ENCODE data around the gene ATP7A. TPM values are rescaled to one million over a fixed set of nuclear protein-coding genes. Genes with fewer than 3 reads are reported as not detected.
"Not testable (repeated sequence)": the region's sequence is repeated elsewhere in the genome, so short reads cannot be mapped to it uniquely, and the experiment has no call there.

ATP7A gene
- total RNA-seq, 1 donor from 2014 or later = 5.1 TPM

DNA sequence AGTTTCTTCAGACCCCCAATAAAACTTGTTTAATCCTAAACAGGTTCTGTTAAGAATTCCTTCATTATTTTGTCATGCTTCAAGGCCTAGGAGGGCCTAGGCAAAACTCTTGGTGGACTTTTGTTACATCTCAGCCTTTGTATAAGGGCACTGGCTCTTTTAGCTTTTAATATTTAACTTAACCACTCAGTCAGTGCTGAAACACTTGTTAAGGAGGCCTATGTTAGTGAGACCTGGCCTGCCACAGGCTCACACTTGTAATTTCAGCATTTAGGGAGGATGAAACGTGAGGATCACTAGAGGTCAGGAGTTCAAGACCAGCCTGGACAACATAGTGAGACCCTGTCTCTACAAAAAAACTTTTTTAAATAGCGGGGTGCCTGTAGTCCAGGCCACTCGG is 160.8 kb downstream of the ATP7A start:
- no peaks in the 10 kb centered on the region for H3K36me3 ChIP-seq
- Mint-ChIP-seq H3K4me1 (no peaks in the 10 kb centered on the region), H3K36me3 (no peaks in the 10 kb centered on the region), H3K27me3 (ENCODE audit: insufficient read depth, low read depth) (no peaks in the 10 kb centered on the region), H3K4me3 (no peak overlapping the region), H3K9me3 (peaks cover 19% of the 10 kb centered on the region), H3K27ac (no peak overlapping the region)
- no peaks in the 10 kb centered on the region for H3K79me2 ChIP-seq (ENCODE audit: low read depth)
- no peaks in the 10 kb centered on the region for H3F3A ChIP-seq (ENCODE audit: low read depth)
- no peak overlapping the region for H3K4me3 ChIP-seq
- DNase-seq (ENCODE audit: low spot score) = no peak
- no peaks in the 10 kb centered on the region for H3K9me3 ChIP-seq (ENCODE audit: low read depth)
- no peak overlapping the region for H3K9ac ChIP-seq
- H3K27me3 ChIP-seq = no peaks in the 10 kb centered on the region
- no peaks in the 10 kb centered on the region for H4K20me1 ChIP-seq (ENCODE audit: low read depth)
- H3K27ac ChIP-seq = no peak overlapping the region
- TF ChIP-seq EZH2phosphoT487 (IDR thresholded peaks at IDR 0.05) = no peak
- TF ChIP-seq, protein P1, sequence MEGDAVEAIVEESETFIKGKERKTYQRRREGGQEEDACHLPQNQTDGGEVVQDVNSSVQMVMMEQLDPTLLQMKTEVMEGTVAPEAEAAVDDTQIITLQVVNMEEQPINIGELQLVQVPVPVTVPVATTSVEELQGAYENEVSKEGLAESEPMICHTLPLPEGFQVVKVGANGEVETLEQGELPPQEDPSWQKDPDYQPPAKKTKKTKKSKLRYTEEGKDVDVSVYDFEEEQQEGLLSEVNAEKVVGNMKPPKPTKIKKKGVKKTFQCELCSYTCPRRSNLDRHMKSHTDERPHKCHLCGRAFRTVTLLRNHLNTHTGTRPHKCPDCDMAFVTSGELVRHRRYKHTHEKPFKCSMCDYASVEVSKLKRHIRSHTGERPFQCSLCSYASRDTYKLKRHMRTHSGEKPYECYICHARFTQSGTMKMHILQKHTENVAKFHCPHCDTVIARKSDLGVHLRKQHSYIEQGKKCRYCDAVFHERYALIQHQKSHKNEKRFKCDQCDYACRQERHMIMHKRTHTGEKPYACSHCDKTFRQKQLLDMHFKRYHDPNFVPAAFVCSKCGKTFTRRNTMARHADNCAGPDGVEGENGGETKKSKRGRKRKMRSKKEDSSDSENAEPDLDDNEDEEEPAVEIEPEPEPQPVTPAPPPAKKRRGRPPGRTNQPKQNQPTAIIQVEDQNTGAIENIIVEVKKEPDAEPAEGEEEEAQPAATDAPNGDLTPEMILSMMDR (IDR thresholded peaks at IDR 0.05) = no peak
- no peak for TF ChIP-seq EZH2 (IDR thresholded peaks at IDR 0.05)
- H3K4me2 ChIP-seq = no peak overlapping the region
- H2AFZ ChIP-seq (replicated peaks) = no peak overlapping the region
- H3K4me1 ChIP-seq = no peaks in the 10 kb centered on the region

DNA sequence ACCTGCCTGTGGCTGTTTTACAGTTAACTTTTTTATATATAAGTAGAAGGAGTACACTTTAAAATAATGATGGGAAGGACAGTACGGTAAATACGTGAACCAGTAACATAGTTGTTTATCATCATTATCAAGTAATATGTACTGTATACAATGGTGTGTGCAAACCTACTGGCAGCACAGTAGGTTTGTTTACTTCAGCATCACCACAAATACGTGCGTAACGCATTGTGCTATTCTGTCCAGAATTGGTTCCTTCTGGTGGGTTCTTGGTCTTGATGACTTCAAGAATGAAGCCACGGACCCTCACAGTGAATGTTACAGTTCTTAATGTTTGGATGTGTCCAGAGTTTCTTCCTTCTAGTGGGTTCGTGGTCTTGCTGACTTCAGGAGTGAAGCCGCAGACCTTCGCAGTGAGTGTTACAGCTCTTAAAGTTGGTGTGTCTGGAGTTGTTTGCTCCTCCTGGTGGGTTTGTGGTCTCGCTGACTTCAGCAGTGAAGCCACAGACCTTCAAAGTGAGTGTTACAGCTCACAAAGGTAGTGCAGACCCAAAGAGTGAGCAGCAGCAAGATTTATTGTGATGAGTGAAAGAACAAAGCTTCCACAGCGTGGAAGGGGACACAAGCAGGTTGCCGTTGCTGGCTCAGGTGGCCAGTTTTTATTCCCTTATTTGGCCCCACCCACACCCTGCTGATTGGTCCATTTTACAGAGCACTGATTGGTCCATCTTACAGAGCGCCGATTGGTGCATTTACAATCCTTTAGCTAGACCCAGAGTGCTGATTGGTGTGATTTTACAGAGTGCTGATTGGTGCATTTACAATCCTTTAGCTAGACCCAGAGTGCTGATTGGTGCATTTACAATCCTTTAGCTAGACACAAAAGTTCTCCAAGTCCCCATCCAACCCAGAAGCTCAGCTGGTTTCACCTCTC is 162.9 kb downstream of the ATP7A start:
- H3K36me3 Mint-ChIP-seq; H2AFZ ChIP-seq (replicated peaks); H3K27me3 Mint-ChIP-seq (ENCODE audit: insufficient read depth, low read depth); DNase-seq (ENCODE audit: low spot score); H3F3A ChIP-seq (ENCODE audit: low read depth); H3K4me1 Mint-ChIP-seq; H3K9me3 ChIP-seq (ENCODE audit: low read depth); H3K4me2 ChIP-seq; H3K4me3 ChIP-seq; H4K20me1 ChIP-seq (ENCODE audit: low read depth); H3K4me3 Mint-ChIP-seq; H3K9ac ChIP-seq; H3K27me3 ChIP-seq; H3K36me3 ChIP-seq; H3K4me1 ChIP-seq; H3K79me2 ChIP-seq (ENCODE audit: low read depth); H3K27ac Mint-ChIP-seq; H3K27ac ChIP-seq: not testable (repeated sequence)
- H3K9me3 Mint-ChIP-seq = peaks cover 24% of the 10 kb centered on the region

DNA sequence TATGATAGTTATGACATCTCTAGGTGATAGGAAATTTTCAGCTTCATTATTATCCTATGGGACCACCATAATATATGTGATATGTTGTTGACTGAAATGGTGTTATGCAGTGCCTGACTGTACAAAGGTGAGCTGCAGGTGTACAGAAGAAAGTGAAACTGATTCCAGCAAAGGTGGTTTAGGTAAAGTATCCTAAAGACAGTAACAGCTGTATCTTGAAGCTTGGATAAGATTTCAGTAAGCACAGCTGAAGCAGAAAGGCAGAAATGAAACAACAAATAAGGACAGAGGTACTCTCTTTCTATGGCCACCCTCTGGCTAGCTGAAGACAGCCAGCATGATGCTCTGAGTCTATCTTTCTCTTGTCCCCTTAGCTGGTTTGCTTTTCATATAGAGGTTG is 163.6 kb downstream of the ATP7A start:
- H3K4me3 Mint-ChIP-seq = no peak overlapping the region
- Histone ChIP-seq H3K4me3 (no peak overlapping the region), H2AFZ (replicated peaks) (no peak overlapping the region), H3K79me2 (ENCODE audit: low read depth) (no peaks in the 10 kb centered on the region), H3K27ac (no peak overlapping the region), H3F3A (ENCODE audit: low read depth) (no peaks in the 10 kb centered on the region), H4K20me1 (ENCODE audit: low read depth) (no peaks in the 10 kb centered on the region), H3K4me2 (no peak overlapping the region), H3K9ac (no peak overlapping the region), H3K9me3 (ENCODE audit: low read depth) (no peaks in the 10 kb centered on the region), H3K27me3 (no peaks in the 10 kb centered on the region), H3K4me1 (no peaks in the 10 kb centered on the region), H3K36me3 (no peaks in the 10 kb centered on the region)
- H3K36me3 Mint-ChIP-seq = no peaks in the 10 kb centered on the region
- TF ChIP-seq EZH2phosphoT487 (IDR thresholded peaks at IDR 0.05) = no peak
- TF ChIP-seq, protein P1 (IDR thresholded peaks at IDR 0.05) = no peak
- TF ChIP-seq EZH2 (IDR thresholded peaks at IDR 0.05) = no peak
- no peak for DNase-seq (ENCODE audit: low spot score)
- no peaks in the 10 kb centered on the region for H3K27me3 Mint-ChIP-seq (ENCODE audit: insufficient read depth, low read depth)
- H3K27ac Mint-ChIP-seq = no peak overlapping the region
- H3K4me1 Mint-ChIP-seq = no peaks in the 10 kb centered on the region
- H3K9me3 Mint-ChIP-seq = peaks cover 22% of the 10 kb centered on the region

DNA sequence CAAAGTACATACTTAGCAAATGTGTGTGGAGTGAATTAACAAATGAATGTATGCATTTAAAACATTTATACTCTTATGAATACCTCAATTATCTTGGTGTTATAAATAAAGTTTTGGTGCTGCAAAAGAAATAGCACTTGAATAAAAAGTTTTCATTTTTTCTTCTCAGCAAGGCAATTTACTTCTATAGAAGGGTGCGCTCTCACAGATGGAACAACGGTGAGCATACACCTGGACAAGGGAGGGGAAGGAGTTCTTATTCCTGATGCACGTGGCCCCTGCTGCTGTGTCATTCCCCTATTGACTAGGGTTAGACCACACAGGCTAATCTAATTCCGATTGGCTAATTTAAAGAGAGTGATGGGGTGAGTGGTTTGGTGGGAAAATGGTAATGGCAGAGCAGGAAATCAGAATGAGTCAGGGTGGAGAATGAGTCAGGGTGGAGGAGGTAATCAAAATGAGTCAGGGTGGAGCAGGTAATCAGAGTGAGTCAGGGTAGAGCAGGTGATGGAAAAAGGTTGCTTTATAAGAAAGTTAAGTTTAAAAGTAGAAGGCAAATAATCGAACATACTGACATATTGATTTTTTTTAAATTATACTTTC is 165.4 kb downstream of the ATP7A start:
- Histone ChIP-seq H3K36me3 (no peaks in the 10 kb centered on the region), H3K4me1 (no peaks in the 10 kb centered on the region), H3K27ac (no peak overlapping the region), H3F3A (ENCODE audit: low read depth) (no peaks in the 10 kb centered on the region), H2AFZ (replicated peaks) (no peak overlapping the region), H3K4me3 (no peak overlapping the region), H3K4me2 (no peak overlapping the region), H3K27me3 (no peaks in the 10 kb centered on the region), H3K9me3 (ENCODE audit: low read depth) (no peaks in the 10 kb centered on the region), H3K9ac (no peak overlapping the region), H3K79me2 (ENCODE audit: low read depth) (no peaks in the 10 kb centered on the region), H4K20me1 (ENCODE audit: low read depth) (no peaks in the 10 kb centered on the region)
- no peaks in the 10 kb centered on the region for H3K4me1 Mint-ChIP-seq
- no peaks in the 10 kb centered on the region for H3K27me3 Mint-ChIP-seq (ENCODE audit: insufficient read depth, low read depth)
- TF ChIP-seq, protein P1 (IDR thresholded peaks at IDR 0.05) = no peak
- no peak for DNase-seq (ENCODE audit: low spot score)
- no peak overlapping the region for H3K27ac Mint-ChIP-seq
- H3K36me3 Mint-ChIP-seq = no peaks in the 10 kb centered on the region
- peaks cover 18% of the 10 kb centered on the region for H3K9me3 Mint-ChIP-seq
- H3K4me3 Mint-ChIP-seq = no peak overlapping the region

DNA sequence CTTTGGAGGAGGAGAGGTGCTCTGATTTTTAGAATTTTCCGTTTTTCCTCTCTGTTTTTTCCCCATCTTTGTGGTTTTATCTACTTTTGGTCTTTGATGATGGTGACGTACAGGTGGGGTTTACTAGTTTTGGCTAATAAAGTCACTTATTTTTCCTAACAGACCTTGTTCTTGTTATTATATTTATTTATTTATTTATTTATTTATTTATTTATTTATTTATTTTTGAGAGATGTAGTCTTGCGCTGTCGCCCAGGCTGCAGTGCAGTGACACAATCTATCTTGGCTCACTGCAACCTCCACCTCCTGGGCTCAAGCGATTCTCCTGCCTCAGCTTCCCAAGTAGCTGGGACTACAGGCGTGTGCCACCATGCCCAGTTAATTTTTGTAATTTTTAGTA is 170.9 kb downstream of the ATP7A start:
- not testable (repeated sequence) for DNase-seq (ENCODE audit: low spot score); H3K4me1 ChIP-seq; H3K9me3 Mint-ChIP-seq

More for the DNA sequence above, 170.9 kb downstream of the ATP7A start:
- not testable (repeated sequence) for H3K27ac Mint-ChIP-seq; H3K9ac ChIP-seq; H3K27me3 ChIP-seq; H3K79me2 ChIP-seq (ENCODE audit: low read depth); H3K27ac ChIP-seq; H3K27me3 Mint-ChIP-seq (ENCODE audit: insufficient read depth, low read depth); H3F3A ChIP-seq (ENCODE audit: low read depth); H3K4me1 Mint-ChIP-seq; H3K36me3 Mint-ChIP-seq; H3K4me3 ChIP-seq; H2AFZ ChIP-seq (replicated peaks); H3K36me3 ChIP-seq; H3K9me3 ChIP-seq (ENCODE audit: low read depth); H4K20me1 ChIP-seq (ENCODE audit: low read depth); H3K4me3 Mint-ChIP-seq; H3K4me2 ChIP-seq
